Amygdala (tissue), 56 donors: ENCODE data around the gene POLRMT.

Experiments
- DNase-seq, 56 donors: peaks; one replicate each; lab custom pipeline; 2025; lab: John Stamatoyannopoulos, UW

Gene POLRMT

GRCh38 chr19:664913-665443 lies 31.6 kb upstream of the POLRMT start:
- DNase-seq, result peak in 52 of 56 donors; percentile 14 to 83 (median 64)

- peak in 2 of 56 donors; percentile 57 to 76 for DNase-seq
Observed at GRCh38 chr19:663682-664117, 30.4 kb upstream of the POLRMT start.

GRCh38 chr19:662962-663681 lies 29.8 kb upstream of the POLRMT start, which contains the start of gene RNF126:
Gene RNF126, minus strand, starts transcription at chr19:663214. Its CDS starts 93 bp downstream, at chr19:663121.
- DNase-seq, result peak in 55 of 56 donors; percentile 47 to 93 (median 83)

GRCh38 chr19:662207-662961 lies 29.0 kb upstream of the POLRMT start:
- DNase-seq, result no peak

GRCh38 chr19:661427-662196 lies 28.3 kb upstream of the POLRMT start:
- DNase-seq, result no peak

- no peak for DNase-seq
Observed at GRCh38 chr19:660793-661426, 27.6 kb upstream of the POLRMT start.

- peak in 8 of 56 donors; percentile 16 to 42 (median 21) for DNase-seq
Observed at GRCh38 chr19:658916-659839, 25.8 kb upstream of the POLRMT start.

GRCh38 chr19:658059-658839 lies 24.9 kb upstream of the POLRMT start:
- no peak for DNase-seq

- DNase-seq, result no peak
Observed at GRCh38 chr19:657611-658010, 24.3 kb upstream of the POLRMT start.

- DNase-seq, result no peak
Observed at GRCh38 chr19:656751-657559, 23.6 kb upstream of the POLRMT start.

GRCh38 chr19:655691-656090 lies 22.4 kb upstream of the POLRMT start:
- no peak for DNase-seq

GRCh38 chr19:653425-653824 lies 20.1 kb upstream of the POLRMT start:
- DNase-seq, result no peak

- DNase-seq, result no peak
Observed at GRCh38 chr19:652467-653389, 19.4 kb upstream of the POLRMT start.

- no peak for DNase-seq
Observed at GRCh38 chr19:651991-652390, 18.7 kb upstream of the POLRMT start.

- DNase-seq, result no peak
Observed at GRCh38 chr19:651114-651818, 17.9 kb upstream of the POLRMT start.

GRCh38 chr19:650121-650520 lies 16.8 kb upstream of the POLRMT start:
- no peak for DNase-seq
